Fibroblast of mammary gland (primary cell): Measurements from ENCODE around the gene CLSTN1.
A peak's percentile ranks its signal among the peaks of the same experiment; 100 is the strongest.

Source experiments
- DNase-seq: peaks from one replicate; pipeline ENCODE4 v3.0.0-alpha.2; 2010; ENCODE audit warnings: low read depth
- H3K4me3 ChIP-seq: 2 replicates; pipeline ENCODE4 v1.5.1; 2011; ENCODE audit warnings: low read depth, mild to moderate bottlenecking, low read length, moderate library complexity; ENCODE audit not compliant: control insufficient read depth
- CTCF ChIP-seq: conservative IDR thresholded peaks from 2 replicates; pipeline ENCODE4 v1.5.1; 2011; ENCODE audit warnings: low read depth, low read length, inconsistent platforms; ENCODE audit not compliant: control insufficient read depth, insufficient read depth

The CLSTN1 gene

GRCh38 chr1:9869831-9870251, 46.1 kb upstream of the CLSTN1 start:
- no peak for DNase-seq
- no peak overlapping the region for H3K4me3 ChIP-seq
- TF ChIP-seq CTCF, result no peak

- no peak overlapping the region for H3K4me3 ChIP-seq
- no peak for TF ChIP-seq CTCF
- DNase-seq, result no peak
Measured at GRCh38 chr1:9868244-9868590, 44.5 kb upstream of the CLSTN1 start.

DNA sequence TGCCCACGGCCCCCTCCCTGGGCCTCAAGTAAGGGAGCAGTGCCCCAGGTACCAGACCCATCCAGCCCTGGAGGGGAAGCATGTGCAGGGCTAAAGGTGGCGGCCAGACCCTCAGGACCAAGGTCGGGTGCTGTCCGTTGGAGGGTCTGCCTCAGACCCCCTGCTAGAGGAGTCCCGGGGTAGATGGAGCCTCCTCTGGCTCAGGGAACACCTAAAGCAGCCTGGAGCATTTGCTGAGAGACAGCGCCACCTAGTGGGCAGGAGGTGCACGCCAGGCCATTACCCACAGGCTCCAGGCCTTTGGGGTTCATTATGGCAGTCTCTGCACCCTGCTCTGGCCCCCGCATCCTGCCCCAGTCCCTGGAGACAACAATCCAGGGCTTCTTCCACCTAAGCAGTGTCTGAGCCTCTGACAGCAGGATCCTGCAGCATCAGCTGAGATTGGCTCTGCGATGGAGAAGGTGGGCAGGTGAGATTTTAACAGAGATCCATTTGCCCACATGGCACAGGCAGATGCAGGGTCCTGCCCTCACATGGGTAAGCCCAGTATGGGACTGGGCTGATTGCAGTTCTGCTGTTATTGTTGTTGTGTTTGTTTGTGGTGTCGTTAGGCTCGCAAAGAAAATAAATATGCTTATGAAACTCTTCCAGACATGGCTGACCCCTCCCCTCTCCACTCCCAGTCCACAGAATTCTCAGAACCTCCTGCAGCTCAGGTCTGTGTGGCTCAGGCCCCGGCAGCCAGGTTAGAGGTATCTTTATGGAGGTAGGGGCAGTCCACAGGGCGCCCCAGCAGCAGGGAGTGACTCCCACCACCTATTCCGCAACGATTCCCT, 43.9 kb upstream of the CLSTN1 start:
- peak; percentile 62 for DNase-seq
- TF ChIP-seq CTCF, result peak; percentile 95
- no peak overlapping the region for H3K4me3 ChIP-seq

- no peak for DNase-seq
- no peak overlapping the region for H3K4me3 ChIP-seq
- no peak for TF ChIP-seq CTCF
Measured at GRCh38 chr1:9866836-9867235, 43.1 kb upstream of the CLSTN1 start.

DNA sequence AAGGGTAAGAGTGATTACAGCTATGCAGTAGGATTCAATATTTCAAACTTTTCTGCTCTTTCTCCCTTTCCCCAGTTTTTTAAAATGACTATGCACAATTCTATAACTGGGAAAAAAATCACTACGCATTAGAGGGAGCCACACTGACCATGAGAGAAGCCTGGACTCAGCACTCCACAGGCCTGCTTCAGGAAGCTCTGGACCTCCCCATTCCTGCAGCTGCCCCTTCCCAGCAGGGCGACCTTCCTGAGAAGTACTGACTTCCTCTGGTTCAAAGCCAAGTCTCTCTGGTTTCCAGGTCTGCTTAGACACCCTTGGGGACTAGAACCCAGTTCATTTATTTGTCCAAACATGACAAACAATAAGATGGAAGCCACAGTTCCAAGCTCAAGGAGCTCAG, 42.0 kb upstream of the CLSTN1 start:
- DNase-seq, result no peak
- TF ChIP-seq CTCF, result no peak
- no peak overlapping the region for H3K4me3 ChIP-seq

DNA sequence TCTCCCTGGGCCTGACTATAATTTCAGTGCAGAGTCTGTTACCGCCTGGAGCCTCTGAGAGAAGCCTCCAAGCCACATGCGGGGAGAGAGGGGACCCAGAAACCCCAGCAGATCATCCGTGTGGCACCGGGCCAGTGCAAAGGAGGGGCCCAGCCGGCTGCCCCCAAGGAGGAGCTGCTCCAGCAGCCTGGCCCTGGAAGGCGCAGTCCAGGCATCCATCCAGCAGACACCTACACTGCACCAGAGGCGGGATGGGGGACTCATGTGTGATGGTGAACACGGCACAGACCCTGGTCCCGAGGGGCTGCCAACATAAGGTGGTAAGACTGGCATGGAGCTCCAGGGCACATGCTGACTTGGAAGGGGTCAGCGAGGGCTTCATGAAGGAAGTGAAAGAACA, 39.6 kb upstream of the CLSTN1 start:
- no peak for DNase-seq
- TF ChIP-seq CTCF, result no peak
- H3K4me3 ChIP-seq, result no peak overlapping the region
